ENCODE results near the gene PCSK7. TPM values are rescaled to one million over a fixed set of nuclear protein-coding genes. Genes with fewer than 3 reads are reported as not detected.

Gene PCSK7
- total and polyA plus RNA-seq, 2 of the 4 experiments (the other 2 are of a cell fraction): 35.8 to 54.3 TPM

DNA sequence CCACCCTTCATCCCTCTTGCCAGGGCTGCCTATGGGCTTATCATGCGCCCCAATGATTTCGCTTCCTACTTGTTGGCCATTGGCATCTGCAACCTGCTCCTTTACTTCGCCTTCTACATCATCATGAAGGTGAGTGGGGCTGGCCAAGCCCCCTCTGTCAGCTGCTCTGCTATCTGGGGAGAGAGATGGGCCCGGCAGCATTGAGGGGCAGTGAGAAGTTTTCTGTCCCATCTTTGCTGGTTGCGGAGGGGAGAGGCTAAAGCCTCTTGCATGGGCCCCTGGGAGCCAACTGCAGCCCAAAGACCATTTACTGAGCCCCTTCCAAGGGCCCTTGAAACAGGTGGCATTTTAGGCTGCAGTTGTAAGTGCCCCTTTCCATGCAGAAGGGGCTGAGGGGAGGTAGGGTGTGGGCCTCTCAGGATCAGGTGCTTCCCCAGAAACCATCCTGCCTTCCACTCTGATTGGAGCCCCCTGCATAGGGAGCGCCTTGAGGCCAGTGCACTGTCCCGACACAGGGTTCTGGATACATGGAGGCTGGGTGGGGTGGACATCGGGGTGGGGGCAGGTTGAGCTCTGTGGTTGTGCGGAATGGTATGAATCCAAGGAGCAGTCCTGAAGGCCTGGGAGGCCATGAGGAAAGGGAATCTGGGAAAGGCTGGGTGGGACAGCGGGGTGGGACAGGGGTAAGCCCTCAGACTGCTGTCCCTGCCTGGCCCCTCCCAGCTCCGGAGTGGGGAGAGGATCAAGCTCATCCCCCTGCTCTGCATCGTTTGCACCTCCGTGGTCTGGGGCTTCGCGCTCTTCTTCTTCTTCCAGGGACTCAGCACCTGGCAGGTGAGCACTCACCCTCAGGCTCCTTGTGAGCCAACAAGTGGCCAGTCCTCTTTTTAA is 38.5 kb downstream of the PCSK7 start (continued):
- TF ChIP-seq NFE2L2 (IDR thresholded peaks at IDR 0.05; ENCODE audit: low read depth, low read length): no peak

DNA sequence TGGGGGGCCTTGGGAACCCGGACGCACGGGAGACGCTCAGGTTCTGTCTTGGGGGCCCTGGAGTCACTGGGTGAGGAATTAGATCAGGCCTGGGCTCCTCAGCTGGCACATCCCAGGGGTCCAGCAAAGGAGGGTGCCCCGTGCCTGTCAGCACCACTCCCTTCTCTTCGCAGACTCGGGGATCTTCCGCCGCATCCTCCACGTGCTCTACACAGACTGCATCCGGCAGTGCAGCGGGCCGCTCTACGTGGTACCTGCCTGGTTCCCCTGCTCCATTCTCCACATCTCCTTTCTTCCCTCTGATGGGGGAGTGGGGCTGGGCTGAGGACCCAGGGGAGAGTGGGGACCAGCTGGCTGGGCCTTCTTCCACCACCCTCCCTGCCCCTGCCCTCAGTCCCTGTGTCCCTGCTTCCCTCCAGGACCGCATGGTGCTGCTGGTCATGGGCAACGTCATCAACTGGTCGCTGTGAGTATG is 39.4 kb downstream of the PCSK7 start:
- Histone ChIP-seq H3K9me1 (ENCODE audit: insufficient read depth, low read length) (peaks cover 4% of the 10 kb centered on the region; the same call in 1 of the 2 replicates), H2AFZ (replicated peaks; ENCODE audit: low read length, poor library complexity) (no peak overlapping the region), H3K56ac (ENCODE audit: extremely low read depth, insufficient read depth, low read length) (no peak overlapping the region), H3K9me3 (ENCODE audit: control insufficient read depth, insufficient read depth, low read length) (no peaks in the 10 kb centered on the region), H3K9ac (ENCODE audit: low read depth, low read length) (no peak overlapping the region), H4K91ac (ENCODE audit: insufficient read depth, low read depth, low read length) (no peak overlapping the region), H2BK120ac (ENCODE audit: low read depth, low read length) (no peak overlapping the region), H4K20me1 (ENCODE audit: insufficient read depth, low read length) (no peaks in the 10 kb centered on the region), H3K23ac (ENCODE audit: low read depth, low read length) (no peak overlapping the region), H3K4me2 (ENCODE audit: low read depth, low read length) (no peak overlapping the region), H2BK20ac (ENCODE audit: low read depth, low read length) (no peak overlapping the region), H2BK5ac (ENCODE audit: low read depth, low read length, poor library complexity, severe bottlenecking) (no peak overlapping the region), H3K27ac (ENCODE audit: insufficient read depth, low read length) (no peak overlapping the region), H3K18ac (ENCODE audit: low read depth, low read length) (no peak overlapping the region), H2AK5ac (ENCODE audit: low read depth, low read length) (no peak overlapping the region), H2AK9ac (replicated peaks; ENCODE audit: low read depth, low read length, poor library complexity) (peak overlapping the region; percentile 42), H3K14ac (replicated peaks; ENCODE audit: low read depth, low read length) (no peak overlapping the region), H3K4ac (ENCODE audit: low read depth, low read length) (no peak overlapping the region), H3K27me3 (ENCODE audit: control insufficient read depth, insufficient read depth, low read length) (no peaks in the 10 kb centered on the region), H2BK15ac (ENCODE audit: low read depth, low read length) (no peak overlapping the region), H3K4me3 (ENCODE audit: insufficient read depth, low read depth, low read length) (no peak overlapping the region), H3K36me3 (ENCODE audit: control insufficient read depth, insufficient read depth, low read length) (peaks cover 61% of the 10 kb centered on the region), H3K79me1 (ENCODE audit: low read depth in 1 of 2, low read length in 2 of 2) (peaks cover 0 to 9% of the 10 kb centered on the region in 2 experiments; a peak in 2 of 4 replicates), H4K5ac (ENCODE audit: low read depth, low read length) (no peak overlapping the region), H4K8ac (ENCODE audit: low read depth in 2 of 2, low read length in 2 of 2) (no peak overlapping the region), H3K4me1 (ENCODE audit: control insufficient read depth, insufficient read depth, low read length) (peaks cover under 1% of the 10 kb centered on the region; the same call in 1 of the 2 replicates)
- intact Hi-C loops (cut with micrococcal nuclease): no loop called here
- DNase-seq: no peak
- dilution Hi-C loops (cut with HindIII; ENCODE audit: low sequenced_read_pairs, unreplicated experiment): no loop called here
- ATAC-seq (ENCODE audit: low read depth): no peak
- WGBS, 2 experiments (ENCODE audit: extremely low coverage in 2 of 2, insufficient read length in 1 of 2): no CpG with 5 or more reads among the region's 17 CpGs
- in situ Hi-C loops (cut with MboI; ENCODE audit: low sequenced_read_pairs): no loop called here
- BruUV-seq (replicated peaks): no TSS peak
- ChIA-PET CTCF (no interaction called here), POLR2A (ENCODE audit: unreplicated experiment) (no interaction called here)
- TF ChIP-seq, protein P1, sequence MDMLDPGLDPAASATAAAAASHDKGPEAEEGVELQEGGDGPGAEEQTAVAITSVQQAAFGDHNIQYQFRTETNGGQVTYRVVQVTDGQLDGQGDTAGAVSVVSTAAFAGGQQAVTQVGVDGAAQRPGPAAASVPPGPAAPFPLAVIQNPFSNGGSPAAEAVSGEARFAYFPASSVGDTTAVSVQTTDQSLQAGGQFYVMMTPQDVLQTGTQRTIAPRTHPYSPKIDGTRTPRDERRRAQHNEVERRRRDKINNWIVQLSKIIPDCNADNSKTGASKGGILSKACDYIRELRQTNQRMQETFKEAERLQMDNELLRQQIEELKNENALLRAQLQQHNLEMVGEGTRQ (IDR thresholded peaks at IDR 0.05; ENCODE audit: low read depth, low read length): no peak
- TF ChIP-seq CHD1 (IDR thresholded peaks at IDR 0.05; ENCODE audit: low read depth, low read length) (no peak), POLR2A (IDR thresholded peaks at IDR 0.05; ENCODE audit: low read depth, low read length) (no peak), RCOR1 (IDR thresholded peaks at IDR 0.05; ENCODE audit: insufficient replicate concordance, low read length) (no peak), MAFK (IDR thresholded peaks at IDR 0.05; ENCODE audit: low read depth, low read length) (no peak), SMC3 (IDR thresholded peaks at IDR 0.05; ENCODE audit: low read depth, low read length) (no peak), MXI1 (IDR thresholded peaks at IDR 0.05; ENCODE audit: borderline replicate concordance, low read depth, low read length) (no peak), MAZ (IDR thresholded peaks at IDR 0.05; ENCODE audit: borderline replicate concordance, low read depth, low read length) (no peak), RFX5 (IDR thresholded peaks at IDR 0.05; ENCODE audit: low read depth, low read length) (no peak)
- TF ChIP-seq, protein P2, sequence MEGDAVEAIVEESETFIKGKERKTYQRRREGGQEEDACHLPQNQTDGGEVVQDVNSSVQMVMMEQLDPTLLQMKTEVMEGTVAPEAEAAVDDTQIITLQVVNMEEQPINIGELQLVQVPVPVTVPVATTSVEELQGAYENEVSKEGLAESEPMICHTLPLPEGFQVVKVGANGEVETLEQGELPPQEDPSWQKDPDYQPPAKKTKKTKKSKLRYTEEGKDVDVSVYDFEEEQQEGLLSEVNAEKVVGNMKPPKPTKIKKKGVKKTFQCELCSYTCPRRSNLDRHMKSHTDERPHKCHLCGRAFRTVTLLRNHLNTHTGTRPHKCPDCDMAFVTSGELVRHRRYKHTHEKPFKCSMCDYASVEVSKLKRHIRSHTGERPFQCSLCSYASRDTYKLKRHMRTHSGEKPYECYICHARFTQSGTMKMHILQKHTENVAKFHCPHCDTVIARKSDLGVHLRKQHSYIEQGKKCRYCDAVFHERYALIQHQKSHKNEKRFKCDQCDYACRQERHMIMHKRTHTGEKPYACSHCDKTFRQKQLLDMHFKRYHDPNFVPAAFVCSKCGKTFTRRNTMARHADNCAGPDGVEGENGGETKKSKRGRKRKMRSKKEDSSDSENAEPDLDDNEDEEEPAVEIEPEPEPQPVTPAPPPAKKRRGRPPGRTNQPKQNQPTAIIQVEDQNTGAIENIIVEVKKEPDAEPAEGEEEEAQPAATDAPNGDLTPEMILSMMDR (conservative IDR thresholded peaks at IDR 0.05; ENCODE audit: low read depth, low read length): no peak
- TF ChIP-seq, protein P3, sequence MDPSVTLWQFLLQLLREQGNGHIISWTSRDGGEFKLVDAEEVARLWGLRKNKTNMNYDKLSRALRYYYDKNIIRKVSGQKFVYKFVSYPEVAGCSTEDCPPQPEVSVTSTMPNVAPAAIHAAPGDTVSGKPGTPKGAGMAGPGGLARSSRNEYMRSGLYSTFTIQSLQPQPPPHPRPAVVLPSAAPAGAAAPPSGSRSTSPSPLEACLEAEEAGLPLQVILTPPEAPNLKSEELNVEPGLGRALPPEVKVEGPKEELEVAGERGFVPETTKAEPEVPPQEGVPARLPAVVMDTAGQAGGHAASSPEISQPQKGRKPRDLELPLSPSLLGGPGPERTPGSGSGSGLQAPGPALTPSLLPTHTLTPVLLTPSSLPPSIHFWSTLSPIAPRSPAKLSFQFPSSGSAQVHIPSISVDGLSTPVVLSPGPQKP (IDR thresholded peaks at IDR 0.05; ENCODE audit: borderline replicate concordance, low read depth, low read length): no peak
